Suppressor macrophage (primary cell): Measurements from ENCODE around the gene IGSF3.

Experiments
- DNase-seq, 4 experiments: peaks; one replicate each; pipeline ENCODE4 v3.0.0-alpha.2; 2020 to 2022
- total RNA-seq, 17 experiments: gene quantifications; one replicate each; lab custom pipeline; 2026; ENCODE audit warnings: mixed read lengths in 6 of 17, inconsistent platforms in 3 of 17; lab: John Stamatoyannopoulos, UW

IGSF3 gene
- total RNA-seq: 2.7 to 9.5 (median 4.6) reads per million in 17 experiments

GRCh38 chr1:116667575-116668105 is at the start of gene IGSF3:
Gene IGSF3 (minus strand): TSS chr1:116667733. CDS start chr1:116666326, 1,407 bp downstream.
- DNase-seq: peak; percentile 74 to 91 (median 82)

- no peak for DNase-seq
Measured at GRCh38 chr1:116717318-116717717, 49.8 kb upstream of the IGSF3 start.

- DNase-seq: no peak
Measured at GRCh38 chr1:116716391-116716790, 48.9 kb upstream of the IGSF3 start.

- DNase-seq: no peak
Measured at GRCh38 chr1:116713474-116713873, 45.9 kb upstream of the IGSF3 start.

- no peak for DNase-seq
Measured at GRCh38 chr1:116712510-116712909, 45.0 kb upstream of the IGSF3 start.

GRCh38 chr1:116711263-116711840 is 43.8 kb upstream of the IGSF3 start:
- peak; percentile 14 to 31 (median 21) for DNase-seq

GRCh38 chr1:116710420-116711262 is 43.1 kb upstream of the IGSF3 start:
- no peak for DNase-seq

GRCh38 chr1:116709666-116710167 is 42.2 kb upstream of the IGSF3 start:
- DNase-seq: no peak

- DNase-seq: no peak
Measured at GRCh38 chr1:116708255-116708900, 40.8 kb upstream of the IGSF3 start.

GRCh38 chr1:116706841-116707240 is 39.3 kb upstream of the IGSF3 start:
- no peak for DNase-seq

- DNase-seq: no peak
Measured at GRCh38 chr1:116706123-116706522, 38.6 kb upstream of the IGSF3 start.

- DNase-seq: no peak
Measured at GRCh38 chr1:116704278-116704677, 36.7 kb upstream of the IGSF3 start.

- DNase-seq: peak in 3 of 4 experiments; percentile 12 to 48 (median 40)
Measured at GRCh38 chr1:116699605-116700004, 32.1 kb upstream of the IGSF3 start.

GRCh38 chr1:116698244-116698595 is 30.7 kb upstream of the IGSF3 start:
- DNase-seq: no peak

GRCh38 chr1:116697548-116698243 is 30.2 kb upstream of the IGSF3 start:
- no peak for DNase-seq

GRCh38 chr1:116694524-116694923 is 27.0 kb upstream of the IGSF3 start:
- DNase-seq: no peak

- DNase-seq: no peak
Measured at GRCh38 chr1:116693759-116694480, 26.4 kb upstream of the IGSF3 start.

- no peak for DNase-seq
Measured at GRCh38 chr1:116692879-116693278, 25.3 kb upstream of the IGSF3 start.

GRCh38 chr1:116690849-116691406 is 23.4 kb upstream of the IGSF3 start:
- no peak for DNase-seq

GRCh38 chr1:116690396-116690848 is 22.9 kb upstream of the IGSF3 start:
- DNase-seq: no peak

- DNase-seq: no peak
Measured at GRCh38 chr1:116686723-116687352, 19.3 kb upstream of the IGSF3 start.
